Measurements from ENCODE around the gene ADGRF3.

DNA sequence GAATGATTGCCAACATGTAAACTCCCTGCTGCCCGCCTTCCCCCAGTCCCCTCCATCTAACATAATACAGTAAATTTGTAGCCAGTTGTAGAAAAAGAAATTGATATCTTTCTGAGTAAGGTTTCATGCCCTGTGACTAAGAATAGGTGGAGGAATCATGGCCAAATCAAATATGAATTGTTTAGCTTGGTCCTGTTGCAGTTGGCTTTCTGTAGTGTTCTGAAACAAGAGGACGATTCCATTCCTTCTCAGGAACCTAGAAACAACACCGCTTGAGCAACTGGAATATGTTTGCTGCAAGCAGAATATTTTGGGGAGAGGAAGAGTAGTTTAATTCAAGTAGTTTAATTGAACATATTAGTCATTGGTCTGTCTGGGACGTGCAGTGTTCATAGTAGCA is 48.1 kb upstream of the ADGRF3 start:
- TF ChIP-seq, protein P1, sequence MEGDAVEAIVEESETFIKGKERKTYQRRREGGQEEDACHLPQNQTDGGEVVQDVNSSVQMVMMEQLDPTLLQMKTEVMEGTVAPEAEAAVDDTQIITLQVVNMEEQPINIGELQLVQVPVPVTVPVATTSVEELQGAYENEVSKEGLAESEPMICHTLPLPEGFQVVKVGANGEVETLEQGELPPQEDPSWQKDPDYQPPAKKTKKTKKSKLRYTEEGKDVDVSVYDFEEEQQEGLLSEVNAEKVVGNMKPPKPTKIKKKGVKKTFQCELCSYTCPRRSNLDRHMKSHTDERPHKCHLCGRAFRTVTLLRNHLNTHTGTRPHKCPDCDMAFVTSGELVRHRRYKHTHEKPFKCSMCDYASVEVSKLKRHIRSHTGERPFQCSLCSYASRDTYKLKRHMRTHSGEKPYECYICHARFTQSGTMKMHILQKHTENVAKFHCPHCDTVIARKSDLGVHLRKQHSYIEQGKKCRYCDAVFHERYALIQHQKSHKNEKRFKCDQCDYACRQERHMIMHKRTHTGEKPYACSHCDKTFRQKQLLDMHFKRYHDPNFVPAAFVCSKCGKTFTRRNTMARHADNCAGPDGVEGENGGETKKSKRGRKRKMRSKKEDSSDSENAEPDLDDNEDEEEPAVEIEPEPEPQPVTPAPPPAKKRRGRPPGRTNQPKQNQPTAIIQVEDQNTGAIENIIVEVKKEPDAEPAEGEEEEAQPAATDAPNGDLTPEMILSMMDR (IDR thresholded peaks at IDR 0.05) = no peak
- no peak for TF ChIP-seq EZH2 (IDR thresholded peaks at IDR 0.05; ENCODE audit: borderline replicate concordance, insufficient read depth, low read depth, low read length, poor library complexity, severe bottlenecking)
